ENCODE measurements around the gene ORM1. TPM values are rescaled to one million over a fixed set of nuclear protein-coding genes. Genes with fewer than 3 reads are reported as not detected.

ORM1 gene
- total RNA-seq, 1 donor from 2014 or later: not detected

- TF ChIP-seq CTCF (IDR thresholded peaks at IDR 0.05; ENCODE audit: insufficient read depth, low read length, severe bottlenecking): peak; percentile 76
- Histone ChIP-seq H3K4me3 (ENCODE audit: low read depth, low read length) (no peak overlapping the region), H3K36me3 (ENCODE audit: control insufficient read depth, insufficient read depth, low read length) (peaks cover 3% of the 10 kb centered on the region), H3K27me3 (ENCODE audit: control insufficient read depth, insufficient read depth, low read length) (no peaks in the 10 kb centered on the region)
- no peak for DNase-seq (ENCODE audit: low read depth)
- FAIRE-seq: peak; percentile 66
Observed at GRCh38 chr9:114339130-114339908, 16.4 kb downstream of the ORM1 start.

- FAIRE-seq: no peak
- no peak for TF ChIP-seq CTCF (IDR thresholded peaks at IDR 0.05; ENCODE audit: insufficient read depth, low read length, severe bottlenecking)
- H3K27me3 ChIP-seq (ENCODE audit: control insufficient read depth, insufficient read depth, low read length): no peaks in the 10 kb centered on the region
- H3K36me3 ChIP-seq (ENCODE audit: control insufficient read depth, insufficient read depth, low read length): peaks cover 3% of the 10 kb centered on the region
- DNase-seq (ENCODE audit: low read depth): no peak
- no peak overlapping the region for H3K4me3 ChIP-seq (ENCODE audit: low read depth, low read length)
Observed at GRCh38 chr9:114341152-114341830, 18.4 kb downstream of the ORM1 start.

DNA sequence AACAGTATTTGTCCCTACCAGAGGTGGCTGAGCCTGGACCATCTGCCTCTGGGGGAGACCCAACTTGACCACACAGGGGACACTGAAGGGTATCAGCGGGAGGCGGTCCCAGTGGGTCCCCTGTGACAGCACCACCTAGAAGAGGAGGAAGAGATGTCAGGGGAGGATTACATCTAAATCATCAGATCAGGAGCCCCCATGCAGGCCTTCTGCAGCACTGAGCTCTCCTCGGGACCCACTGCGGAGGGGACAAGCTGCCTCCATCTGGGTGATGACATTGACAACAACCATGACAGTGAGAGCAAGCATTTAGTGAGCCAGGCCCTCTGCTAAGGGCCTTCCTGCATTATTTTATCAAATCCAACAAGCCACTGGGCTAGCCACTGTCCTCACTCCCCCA is 19.1 kb downstream of the ORM1 start:
- DNase-seq (ENCODE audit: low read depth): no peak
- FAIRE-seq: no peak
- Histone ChIP-seq H3K27me3 (ENCODE audit: control insufficient read depth, insufficient read depth, low read length) (no peaks in the 10 kb centered on the region), H3K36me3 (ENCODE audit: control insufficient read depth, insufficient read depth, low read length) (peaks cover 7% of the 10 kb centered on the region), H3K4me3 (ENCODE audit: low read depth, low read length) (no peak overlapping the region)
- no peak for TF ChIP-seq CTCF (IDR thresholded peaks at IDR 0.05; ENCODE audit: insufficient read depth, low read length, severe bottlenecking)

DNA sequence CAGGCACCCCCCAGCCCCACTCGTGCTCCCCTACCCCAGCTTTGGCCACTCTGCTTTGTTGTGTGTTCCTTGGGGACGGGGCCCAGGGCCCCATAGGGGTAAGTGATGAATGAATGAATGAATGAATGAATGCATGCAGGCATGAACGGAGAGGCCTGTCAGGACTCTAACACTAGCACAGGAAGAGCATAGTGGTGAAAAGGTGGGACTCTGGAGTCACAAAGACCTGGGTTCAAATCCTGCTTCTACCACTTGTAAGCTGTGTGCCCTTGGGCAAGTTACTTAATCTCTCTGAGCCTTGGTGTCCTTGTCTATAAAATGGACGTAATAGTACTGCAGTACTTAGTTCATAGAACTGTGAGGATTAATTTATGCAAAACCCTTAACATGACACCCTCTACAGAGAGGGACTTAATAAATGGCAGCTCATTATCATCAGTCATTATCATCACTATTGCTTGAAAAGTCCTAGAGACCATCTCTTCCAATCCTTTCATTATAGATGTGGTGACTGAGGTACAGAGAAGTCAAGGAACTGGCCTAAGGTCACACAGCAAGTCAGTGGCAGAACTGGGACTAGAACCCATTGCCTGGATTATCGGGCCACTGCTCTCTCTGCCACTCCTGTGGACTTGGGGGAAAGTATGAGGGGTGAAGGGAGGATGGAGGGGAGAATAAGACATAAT is 20.0 kb downstream of the ORM1 start:
- no peak for TF ChIP-seq CTCF (IDR thresholded peaks at IDR 0.05; ENCODE audit: insufficient read depth, low read length, severe bottlenecking)
- FAIRE-seq: no peak
- no peak overlapping the region for H3K4me3 ChIP-seq (ENCODE audit: low read depth, low read length)
- peaks cover 7% of the 10 kb centered on the region for H3K36me3 ChIP-seq (ENCODE audit: control insufficient read depth, insufficient read depth, low read length)
- no peaks in the 10 kb centered on the region for H3K27me3 ChIP-seq (ENCODE audit: control insufficient read depth, insufficient read depth, low read length)
- DNase-seq (ENCODE audit: low read depth): no peak

- FAIRE-seq: no peak
- Histone ChIP-seq H3K27me3 (ENCODE audit: control insufficient read depth, insufficient read depth, low read length) (no peaks in the 10 kb centered on the region), H3K36me3 (ENCODE audit: control insufficient read depth, insufficient read depth, low read length) (peaks cover 7% of the 10 kb centered on the region), H3K4me3 (ENCODE audit: low read depth, low read length) (no peak overlapping the region)
- DNase-seq (ENCODE audit: low read depth): peak; percentile 55
- TF ChIP-seq CTCF (IDR thresholded peaks at IDR 0.05; ENCODE audit: insufficient read depth, low read length, severe bottlenecking): no peak
Observed at GRCh38 chr9:114343471-114344187, 20.7 kb downstream of the ORM1 start.

Data from bronchial epithelial cell (primary cell).